ENCODE results near the gene CCDC63.

GRCh38 chr12:110889361-110889760, 42.6 kb downstream of the CCDC63 start:
- TF ChIP-seq CTCF (conservative IDR thresholded peaks at IDR 0.05): no peak
- TF ChIP-seq ZFX (IDR thresholded peaks at IDR 0.05): no peak

Data from C4-2B (cell line).